Endothelial cell of umbilical vein (primary cell): ENCODE measurements around the gene RGS2. TPM values are rescaled to one million over a fixed set of nuclear protein-coding genes. Genes with fewer than 3 reads are reported as not detected.

Experiments
- BruUV-seq: library from RNA; stranded (reverse); fragments of 400-500 nt; replicated peaks from 2 replicates; lab custom pipeline; 2021; lab: Mats Ljungman, UMichigan
- CTCF ChIA-PET: fragments of 300-600, 350-600 bp; sonication (Branson Sonifier 250); formaldehyde crosslinking; loops from one replicate; lab custom pipeline; 2021; ENCODE audit warnings: antibody characterized with exemption, inconsistent platforms; lab: Charles Lee
- POLR2A ChIA-PET: fragments of 300-600, 350-600 bp; sonication (Branson Sonifier 250); formaldehyde crosslinking; loops from one replicate; lab custom pipeline; 2021; ENCODE audit warnings: antibody characterized with exemption, inconsistent platforms; lab: Charles Lee
- DNase-seq: peaks from one replicate; pipeline ENCODE4 v3.0.0-alpha.2; 2011; ENCODE audit warnings: low read depth, low spot score
- FAIRE-seq: peaks from 2 replicates; lab custom pipeline; 2011; peaks lifted over from hg19 to GRCh38; lab: Jason Lieb, UNC
- H2AFZ ChIP-seq: 2 replicates; pipeline ENCODE4 v1.6.0; 2012; ENCODE audit warnings: low read depth, low read length, control low read depth, inconsistent platforms
- H3K27ac ChIP-seq: 2 replicates; pipeline ENCODE4 v1.5.1; 2011; ENCODE audit warnings: low read depth, mild to moderate bottlenecking, control low read depth, low read length, moderate library complexity; ENCODE audit not compliant: insufficient read depth
- H3K27me3 ChIP-seq, 2 experiments: 2 replicates each; pipeline versions ENCODE4 v1.6.0 to v1.6.1; 2011; ENCODE audit warnings: low read length in 2 of 2, mixed read lengths in 1 of 2; ENCODE audit not compliant: control insufficient read depth in 2 of 2, insufficient read depth in 2 of 2
- H3K36me3 ChIP-seq, 2 experiments: 2 replicates in 1 of 2; 3 replicates in 1 of 2; pipeline ENCODE4 v1.5.1; 2011; ENCODE audit warnings: low read length in 2 of 2, mild to moderate bottlenecking in 1 of 2, moderate library complexity in 1 of 2; ENCODE audit not compliant: control insufficient read depth in 2 of 2, insufficient read depth in 2 of 2; ENCODE audit errors: extremely low read depth in 1 of 2
- H3K4me1 ChIP-seq: 3 replicates; pipeline ENCODE4 v1.5.1; 2011; ENCODE audit warnings: mild to moderate bottlenecking, low read length; ENCODE audit not compliant: control insufficient read depth, insufficient read depth; ENCODE audit errors: extremely low read depth
- H3K4me2 ChIP-seq: 2 replicates; pipeline ENCODE4 v1.6.1; 2011; ENCODE audit warnings: low read length, control low read depth, mixed read lengths; ENCODE audit not compliant: insufficient read depth
- H3K4me3 ChIP-seq, 3 experiments: fragments of 200-600 bp in 1 of 3; sonication (generic), shearing (Covaris generic) in 1 of 3; replicated peaks in 1 of 3; 2 replicates each; pipeline ENCODE4 v1.5.1; 2011 to 2016; ENCODE audit warnings: control low read depth in 3 of 3, low read length in 3 of 3, mild to moderate bottlenecking in 2 of 3, inconsistent platforms in 1 of 3, low read depth in 1 of 3, moderate library complexity in 1 of 3; ENCODE audit not compliant: insufficient read depth in 1 of 3
- H3K79me2 ChIP-seq: 2 replicates; pipeline ENCODE4 v1.6.0; 2012; ENCODE audit warnings: low read length, inconsistent platforms; ENCODE audit not compliant: control insufficient read depth, insufficient read depth
- H3K9ac ChIP-seq: replicated peaks from 2 replicates; pipeline ENCODE3; 2011; ENCODE audit warnings: low read length, control low read depth; ENCODE audit not compliant: insufficient read depth; ENCODE audit errors: extremely low read depth
- H3K9me1 ChIP-seq: replicated peaks from 3 replicates; pipeline ENCODE4 v1.6.0; 2011; ENCODE audit warnings: mild to moderate bottlenecking, low read length; ENCODE audit not compliant: control insufficient read depth, insufficient read depth; ENCODE audit errors: extremely low read depth
- H3K9me3 ChIP-seq: replicated peaks from 2 replicates; pipeline ENCODE4 v1.5.1; 2012; ENCODE audit warnings: low read length, inconsistent platforms; ENCODE audit not compliant: control insufficient read depth, insufficient read depth
- H4K20me1 ChIP-seq: replicated peaks from 2 replicates; pipeline ENCODE3; 2011; ENCODE audit warnings: mild to moderate bottlenecking, low read length; ENCODE audit not compliant: control insufficient read depth, insufficient read depth; ENCODE audit errors: extremely low read depth
- CTCF ChIP-seq, 2 donors: IDR thresholded peaks; 1 replicate in 1 of 2; 2 replicates in 1 of 2; pipeline ENCODE4 v1.5.1; 2011; ENCODE audit warnings: low read length in 2 of 2, mild to moderate bottlenecking in 2 of 2, moderate library complexity in 2 of 2, control low read depth in 1 of 2, inconsistent platforms in 1 of 2, low read depth in 1 of 2; ENCODE audit not compliant: insufficient read depth in 1 of 2; ENCODE audit errors: extremely low read depth in 1 of 2
- EZH2 ChIP-seq: IDR thresholded peaks from 2 replicates; pipeline ENCODE4 v1.6.1; 2012; ENCODE audit warnings: borderline replicate concordance, low read depth, mild to moderate bottlenecking, moderate library complexity, low read length, inconsistent platforms; ENCODE audit not compliant: severe bottlenecking
- FOS ChIP-seq: IDR thresholded peaks from 2 replicates; pipeline ENCODE4 v1.6.1; 2011; ENCODE audit warnings: mild to moderate bottlenecking, low read length, moderate library complexity, borderline replicate concordance; ENCODE audit not compliant: insufficient read depth
- GATA2 ChIP-seq: IDR thresholded peaks from 2 replicates; pipeline ENCODE4 v1.7.0; 2011; ENCODE audit warnings: low read depth, mild to moderate bottlenecking, moderate library complexity, mixed read lengths, low read length; ENCODE audit not compliant: insufficient read length, insufficient read depth
- JUN ChIP-seq: IDR thresholded peaks from 2 replicates; pipeline ENCODE4 v1.6.1; 2011; ENCODE audit warnings: borderline replicate concordance, low read depth; ENCODE audit not compliant: insufficient read length, insufficient read depth
- MAX ChIP-seq: IDR thresholded peaks from 2 replicates; pipeline ENCODE4 v1.6.1; 2011; ENCODE audit not compliant: insufficient read depth, insufficient read length
- MYC ChIP-seq: IDR thresholded peaks from one replicate; pipeline ENCODE4 v1.6.1; 2011; ENCODE audit warnings: mild to moderate bottlenecking, low read depth, low read length
- POLR2A ChIP-seq: IDR thresholded peaks from 2 replicates; pipeline ENCODE4 v1.6.1; 2012; ENCODE audit warnings: low read depth, mild to moderate bottlenecking, control low read depth, low read length
- POLR2AphosphoS5 ChIP-seq: IDR thresholded peaks from 2 replicates; pipeline ENCODE4 v1.6.1; 2012; ENCODE audit warnings: low read depth, mild to moderate bottlenecking, control low read depth, low read length, moderate library complexity; ENCODE audit not compliant: insufficient read depth
- dilution Hi-C: fragments of 300-500 bp; cut with MboI; formaldehyde crosslinking; loops from one replicate; pipeline ENCODE4 v1.15.0; 2019; ENCODE audit warnings: low sequenced_read_pairs; ENCODE audit not compliant: extremely low pct_ligation_motif_present
- intact Hi-C: fragments of 100-400 bp; cut with micrococcal nuclease; formaldehyde crosslinking; loops from one replicate; pipeline ENCODE4 v1.10.0; 2022
- polyA plus RNA-seq, 4 experiments: library from polyadenylated mRNA; depleted of rRNA in 3 of 4; stranded (reverse) in 3 of 4; unstranded in 1 of 4; fragments of >200 nt; gene quantifications; 2 replicates each; pipeline versions ENCODE4 v1.2.1 to v1.2.3, GENCODE V29; 2011 to 2012; ENCODE audit warnings: missing spikeins in 1 of 4
- total RNA-seq: library from RNA; stranded (reverse); gene quantifications from 2 replicates; pipeline ENCODE4 v1.2.3, GENCODE V29; 2021

Gene RGS2
- total and polyA plus RNA-seq, 2 donors (not counting 3 experiments of a cell fraction or from before 2014, with no cell fraction given) = 6.1 to 9.1 TPM

- Histone ChIP-seq H3K27ac (no peak overlapping the region), H3K9me1 (no peaks in the 10 kb centered on the region), H3K27me3 (no peaks in the 10 kb centered on the region), H3K36me3 (no peaks in the 10 kb centered on the region), H2AFZ (no peak overlapping the region), H3K4me1 (no peaks in the 10 kb centered on the region), H4K20me1 (no peaks in the 10 kb centered on the region), H3K79me2 (no peaks in the 10 kb centered on the region), H3K9me3 (no peaks in the 10 kb centered on the region), H3K4me3 (no peak overlapping the region), H3K9ac (no peak overlapping the region), H3K4me2 (no peak overlapping the region)
- no peak for DNase-seq
- CTCF ChIA-PET = interaction anchor here (1.0 to 2.2 kb wide), 3 partner anchors 10 to 322 kb away, joined by 3 to 9 read pairs (median 3); no protein-coding TSS in a partner anchor
- dilution Hi-C loops (no loop called here), intact Hi-C loops (no loop called here)
- POLR2A ChIA-PET = no interaction called here
- no peak for FAIRE-seq
- TF ChIP-seq GATA2 = no peak
- no peak for TF ChIP-seq MAX
- TF ChIP-seq MYC = no peak
- no peak for TF ChIP-seq POLR2AphosphoS5
- TF ChIP-seq FOS = no peak
- TF ChIP-seq CTCF (IDR thresholded peaks at IDR 0.05; ENCODE audit: extremely low read depth in 1 of 2, insufficient read depth in 1 of 2, low read depth in 1 of 2, low read length in 2 of 2) = no peak
- no peak for TF ChIP-seq POLR2A
- no peak for TF ChIP-seq JUN
- TF ChIP-seq EZH2 = no peak
- BruUV-seq = no TSS peak
Measured at GRCh38 chr1:192795916-192796618, 12.8 kb upstream of the RGS2 start.
